Medulla oblongata (tissue), 1 donor: ENCODE measurements around the gene SLC25A44.
A peak's percentile ranks its signal among the peaks of the same experiment; 100 is the strongest.
"Not testable (repeated sequence)": the region's sequence is repeated elsewhere in the genome, so short reads cannot be mapped to it uniquely, and the experiment has no call there.

Experiments
- DNase-seq: peaks from one replicate; pipeline ENCODE4 v3.0.0-alpha.2; 2015; ENCODE audit errors: extremely low spot score

The SLC25A44 gene

DNA sequence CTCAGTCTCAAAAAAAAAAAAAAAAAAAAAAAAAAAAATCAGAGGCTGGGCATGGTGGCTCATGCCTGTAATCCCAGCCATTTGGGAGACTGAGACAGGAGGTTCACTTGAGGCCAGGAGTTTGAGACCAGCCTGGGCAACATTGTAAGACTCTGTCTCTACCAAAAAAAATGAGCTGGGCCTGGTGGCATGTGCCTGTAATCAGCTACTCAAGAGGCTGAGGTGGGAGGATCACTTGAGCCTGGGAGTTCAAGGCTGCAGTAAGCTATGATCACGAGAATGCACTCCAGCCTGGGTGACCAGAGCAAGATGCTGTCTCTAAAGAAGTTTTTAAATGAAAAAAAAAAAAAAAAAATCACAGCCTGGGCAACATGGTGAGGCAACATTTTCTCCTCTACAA is 30.2 kb upstream of the SLC25A44 start:
- no peak for DNase-seq

GRCh38 chr1:156164125-156164831 is 29.6 kb upstream of the SLC25A44 start:
- DNase-seq: no peak

DNA sequence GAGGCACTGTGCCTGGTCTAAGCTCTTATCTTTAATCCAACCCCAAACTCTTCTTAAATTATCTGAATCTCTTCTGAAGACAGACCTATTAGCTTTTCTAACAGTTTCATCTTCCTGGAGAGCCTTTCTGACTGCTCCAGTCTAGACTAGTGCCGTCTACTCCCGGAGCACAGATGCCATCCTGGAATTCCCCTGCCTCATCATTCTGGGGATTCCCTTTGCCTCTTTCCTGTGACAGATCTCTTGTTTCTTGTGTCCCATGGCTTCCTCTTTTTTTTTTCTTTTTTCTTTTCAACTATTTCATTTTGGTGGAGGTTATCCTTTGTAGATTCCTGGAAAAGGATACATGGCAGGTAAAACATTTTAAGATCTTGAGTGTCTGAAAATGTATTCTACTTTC is 28.8 kb upstream of the SLC25A44 start:
- no peak for DNase-seq

- no peak for DNase-seq
Measured at GRCh38 chr1:156167536-156167935, 26.4 kb upstream of the SLC25A44 start.

GRCh38 chr1:156172696-156173470 is 21.0 kb upstream of the SLC25A44 start:
- no peak for DNase-seq

DNA sequence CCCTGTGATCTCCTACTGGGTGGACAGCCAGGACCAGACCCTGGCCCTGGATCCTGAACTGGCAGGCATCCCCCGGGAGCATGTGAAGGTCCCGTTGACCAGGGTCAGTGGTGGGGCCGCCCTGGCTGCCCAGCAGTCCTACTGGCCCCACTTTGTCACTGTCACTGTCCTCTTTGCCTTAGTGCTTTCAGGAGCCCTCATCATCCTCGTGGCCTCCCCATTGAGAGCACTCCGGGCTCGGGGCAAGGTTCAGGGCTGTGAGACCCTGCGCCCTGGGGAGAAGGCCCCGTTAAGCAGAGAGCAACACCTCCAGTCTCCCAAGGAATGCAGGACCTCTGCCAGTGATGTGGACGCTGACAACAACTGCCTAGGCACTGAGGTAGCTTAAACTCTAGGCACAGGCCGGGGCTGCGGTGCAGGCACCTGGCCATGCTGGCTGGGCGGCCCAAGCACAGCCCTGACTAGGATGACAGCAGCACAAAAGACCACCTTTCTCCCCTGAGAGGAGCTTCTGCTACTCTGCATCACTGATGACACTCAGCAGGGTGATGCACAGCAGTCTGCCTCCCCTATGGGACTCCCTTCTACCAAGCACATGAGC is 17.2 kb upstream of the SLC25A44 start:
- no peak for DNase-seq

GRCh38 chr1:156177919-156178654 is 15.8 kb upstream of the SLC25A44 start:
- DNase-seq: no peak

GRCh38 chr1:156180471-156180870 is 13.4 kb upstream of the SLC25A44 start:
- DNase-seq: no peak

GRCh38 chr1:156181391-156181924 is 12.4 kb upstream of the SLC25A44 start:
- DNase-seq: not testable (repeated sequence)

GRCh38 chr1:156182010-156182779 is 11.7 kb upstream of the SLC25A44 start:
- not testable (repeated sequence) for DNase-seq

GRCh38 chr1:156186347-156187177 is 7.3 kb upstream of the SLC25A44 start:
- not testable (repeated sequence) for DNase-seq

DNA sequence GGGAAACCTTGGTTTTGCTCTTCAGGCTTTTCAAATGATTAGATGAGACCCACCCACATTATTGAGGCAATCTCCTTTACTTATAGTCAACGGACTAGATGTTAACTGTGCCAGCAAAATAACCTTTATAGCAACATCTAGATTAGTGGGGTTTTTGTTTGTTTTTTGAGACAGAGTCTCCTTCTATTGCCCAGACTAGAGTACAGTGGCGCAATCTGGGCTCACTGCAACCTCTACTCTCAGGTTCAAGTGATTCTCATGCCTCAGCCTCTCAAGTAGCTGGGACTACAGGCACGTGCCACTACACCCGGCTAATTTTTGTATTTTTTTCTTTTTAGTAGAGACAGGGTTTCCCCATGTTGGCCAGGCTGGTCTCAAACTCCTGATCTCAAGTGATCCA is 3.6 kb upstream of the SLC25A44 start:
- DNase-seq: not testable (repeated sequence)

DNA sequence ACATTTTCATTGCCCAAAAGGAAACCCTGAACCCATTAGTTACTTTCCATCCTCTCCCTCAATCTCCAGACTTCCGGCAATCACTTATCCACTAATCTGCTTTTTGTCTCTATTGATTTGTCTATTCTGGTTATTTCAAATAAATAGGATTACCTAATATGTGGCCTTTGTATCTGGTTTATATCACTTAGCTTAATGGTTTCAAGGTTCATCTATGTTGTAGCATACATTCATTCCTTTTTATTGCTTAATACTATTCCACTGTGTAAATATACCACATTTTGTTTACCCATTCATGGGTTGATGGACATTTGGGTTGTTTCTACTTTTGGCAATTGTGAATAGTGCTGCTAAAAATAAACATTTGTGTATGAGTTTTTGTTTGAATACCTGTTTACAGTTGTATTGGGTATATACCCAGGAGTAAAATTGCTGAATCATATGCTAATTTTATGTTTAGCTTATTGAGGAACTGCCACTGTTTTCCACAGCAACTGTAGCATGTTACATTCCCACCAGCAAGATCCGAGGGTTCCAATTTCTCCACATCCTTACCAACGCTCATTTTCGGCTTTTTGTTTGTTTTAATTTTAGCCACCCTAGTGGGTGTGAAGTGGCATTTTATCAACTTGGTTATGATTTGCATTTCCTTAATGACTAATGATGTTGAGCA is 2.5 kb upstream of the SLC25A44 start:
- no peak for DNase-seq

DNA sequence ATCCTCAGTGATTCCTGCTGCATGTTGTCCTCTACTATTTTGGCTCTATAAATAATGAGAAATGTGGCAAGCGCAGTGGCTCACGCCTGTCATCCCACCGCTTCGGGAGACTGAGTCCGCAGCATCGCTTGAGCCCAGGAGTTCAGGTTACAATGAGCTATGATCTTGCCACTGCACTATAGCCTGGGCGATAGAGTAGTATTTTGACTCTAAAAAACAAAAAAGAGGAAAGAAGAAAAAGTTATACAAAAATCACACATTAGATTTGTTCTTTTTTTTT is 756 bp upstream of the SLC25A44 start:
- peak; percentile 11 for DNase-seq

DNA sequence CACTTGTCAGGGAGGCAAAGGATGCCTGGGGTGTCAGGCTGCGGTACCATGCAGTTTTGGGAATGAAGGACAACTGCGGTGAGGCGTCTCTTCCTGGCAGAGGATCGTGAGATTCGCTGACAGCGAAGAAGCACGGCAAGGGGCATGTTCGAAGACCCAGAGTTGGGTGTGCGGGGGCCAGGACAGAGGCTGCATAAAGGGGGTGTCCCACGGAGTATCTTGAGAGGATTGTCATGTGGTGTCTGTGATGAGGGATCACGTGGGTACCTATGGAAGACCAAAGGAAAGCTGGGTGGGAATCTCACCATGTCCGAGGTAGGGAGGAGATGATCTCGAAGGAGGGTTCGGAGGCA is 372 bp downstream of the SLC25A44 start:
- peak; percentile 21 for DNase-seq

GRCh38 chr1:156195853-156196252 is 1.9 kb downstream of the SLC25A44 start:
- DNase-seq: no peak

DNA sequence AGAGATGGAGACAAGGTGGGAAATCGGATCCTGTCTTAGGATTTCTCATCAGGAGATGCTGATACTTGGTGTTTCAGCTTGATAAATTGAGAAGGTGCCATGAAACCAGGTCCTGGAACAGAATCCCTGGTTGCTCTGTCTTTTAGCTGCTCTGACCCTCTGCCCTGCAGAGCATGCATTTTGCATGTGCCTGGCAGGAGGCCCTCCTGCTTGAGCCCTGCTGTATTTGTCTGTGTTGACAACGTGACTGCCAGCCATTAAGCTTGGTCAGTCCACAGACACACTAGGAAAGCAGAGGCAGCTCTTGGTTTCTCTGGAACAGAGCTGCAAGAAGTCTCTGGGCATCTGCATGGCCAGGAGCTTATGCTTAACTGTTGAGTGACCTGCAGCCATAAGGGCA is 2.5 kb downstream of the SLC25A44 start:
- DNase-seq: no peak

- DNase-seq: no peak
Measured at GRCh38 chr1:156198831-156199349, 5.0 kb downstream of the SLC25A44 start.

- no peak for DNase-seq
Measured at GRCh38 chr1:156200044-156200443, 6.1 kb downstream of the SLC25A44 start.

- no peak for DNase-seq
Measured at GRCh38 chr1:156203331-156203730, 9.4 kb downstream of the SLC25A44 start.
